ENCODE data around the gene CST3.

The CST3 gene

DNA sequence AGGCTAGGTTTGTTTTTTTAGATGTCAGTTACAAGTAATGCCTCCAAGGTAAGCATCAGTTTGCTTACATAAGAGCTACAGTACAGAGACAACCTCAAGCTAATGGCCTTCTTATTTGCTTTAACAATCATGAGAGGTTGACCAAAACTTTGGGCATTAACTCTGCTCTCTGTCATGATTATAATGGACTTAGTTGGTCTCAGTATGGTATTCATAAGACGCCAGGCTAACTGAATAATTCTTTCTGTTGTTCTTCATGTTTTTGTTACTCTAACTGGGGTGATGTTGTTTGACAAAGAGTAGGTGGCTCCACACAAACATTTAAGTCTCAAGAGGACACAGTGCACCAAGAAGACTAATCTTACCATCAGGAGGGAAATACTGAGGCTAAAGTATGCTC is 41.8 kb downstream of the CST3 start:
- DNase-seq: no peak

DNA sequence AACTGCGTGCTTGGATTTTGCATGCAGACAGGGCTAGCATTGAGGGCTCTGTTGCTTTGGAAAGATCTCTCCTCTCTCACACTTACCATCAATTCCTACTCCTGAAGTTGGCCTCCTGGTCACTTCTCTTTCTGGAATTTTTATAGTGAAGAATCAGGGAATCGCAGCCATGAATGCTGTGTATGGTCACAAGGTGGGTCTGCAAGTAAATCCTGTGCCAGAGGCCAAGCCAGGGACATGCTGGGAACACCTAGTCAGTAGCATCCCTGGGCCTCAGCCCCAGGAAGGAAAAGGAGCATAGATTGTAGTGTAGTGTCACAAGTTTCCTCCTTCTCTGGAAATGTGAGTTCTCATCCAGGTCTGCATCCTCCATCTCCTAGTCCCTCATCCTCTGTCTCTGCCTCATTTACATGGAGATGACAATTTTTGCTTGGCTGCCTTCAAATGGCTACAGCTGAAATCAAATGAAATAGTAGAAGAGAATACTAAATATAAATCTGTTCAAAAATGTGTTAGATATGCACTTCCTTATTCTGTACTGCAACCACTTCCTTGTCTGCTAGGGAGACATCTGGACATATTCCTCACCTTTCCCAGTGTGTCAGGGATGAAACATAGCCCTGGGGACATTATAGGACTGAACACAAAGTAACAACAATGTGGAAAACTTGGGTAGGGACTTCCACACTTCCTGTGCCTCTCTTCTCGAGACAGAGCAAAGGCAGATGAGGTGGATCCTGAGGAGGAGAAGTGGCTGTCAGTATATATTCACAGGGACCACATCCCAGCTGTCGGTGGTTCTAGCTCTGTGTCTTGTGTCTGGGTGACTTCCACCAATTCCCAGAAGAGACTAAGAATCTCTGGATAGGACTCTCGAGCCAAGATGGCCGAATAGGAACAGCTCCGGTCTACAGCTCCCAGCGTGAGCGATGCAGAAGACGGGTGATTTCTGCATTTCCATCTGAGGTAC is 49.0 kb downstream of the CST3 start:
- DNase-seq: no peak

DNA sequence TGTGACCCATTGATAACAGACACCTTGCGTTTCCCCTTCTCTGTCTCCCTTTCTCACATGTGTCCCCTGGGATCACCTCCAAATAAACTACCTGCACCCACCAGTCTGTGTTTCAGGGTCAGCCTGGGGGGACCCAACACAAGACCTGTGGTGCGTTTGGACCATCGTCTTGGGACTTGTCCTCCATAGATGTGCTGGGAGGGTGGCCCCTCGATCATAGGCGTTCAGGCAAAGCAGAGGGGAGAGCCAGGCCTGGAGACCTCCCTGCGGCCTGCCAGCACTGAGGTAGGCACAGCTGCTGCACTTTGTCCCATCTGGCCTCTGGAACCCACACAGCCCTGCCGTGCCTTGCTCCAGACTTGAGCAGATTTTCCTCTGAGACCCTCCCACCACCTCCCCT is 50.1 kb downstream of the CST3 start:
- no peak for DNase-seq

DNA sequence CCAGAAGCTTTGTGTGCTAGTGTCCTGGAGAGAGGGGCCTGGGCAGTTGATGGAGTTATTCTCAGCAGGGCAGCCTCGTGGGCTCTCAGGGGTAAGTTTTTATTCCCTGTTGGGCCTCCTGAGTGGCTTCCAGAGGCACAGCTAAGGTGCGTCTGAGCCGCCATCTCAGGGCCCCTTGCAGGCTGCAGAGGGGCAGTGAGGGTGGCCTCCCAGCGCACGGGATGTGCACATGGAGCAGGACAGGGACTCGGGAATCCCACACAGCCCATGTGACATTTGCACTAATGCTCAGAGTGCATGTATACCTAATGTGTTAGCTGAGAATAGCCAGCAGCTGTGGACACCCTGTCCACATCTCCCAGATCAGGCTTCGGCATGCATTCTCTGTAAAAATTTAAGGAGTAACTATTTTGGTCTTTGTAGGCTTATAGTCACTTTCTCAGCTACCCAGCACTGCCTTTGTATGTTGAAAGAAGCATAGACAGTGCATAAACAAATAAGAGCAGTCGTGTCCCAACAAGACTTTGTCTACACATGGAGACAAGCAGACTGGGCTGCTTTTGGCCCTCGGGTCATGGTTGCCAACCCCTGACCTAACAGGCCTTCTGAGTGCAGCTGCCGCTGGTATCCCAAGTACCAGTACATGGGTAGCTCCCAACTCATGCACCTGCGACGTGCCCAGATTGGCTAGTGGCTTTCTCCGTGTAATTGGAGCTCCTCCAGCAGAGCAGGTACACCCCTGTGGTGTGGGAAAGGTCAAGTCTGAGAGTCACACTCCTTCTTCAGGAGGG is 50.8 kb downstream of the CST3 start:
- no peak for DNase-seq

DNA sequence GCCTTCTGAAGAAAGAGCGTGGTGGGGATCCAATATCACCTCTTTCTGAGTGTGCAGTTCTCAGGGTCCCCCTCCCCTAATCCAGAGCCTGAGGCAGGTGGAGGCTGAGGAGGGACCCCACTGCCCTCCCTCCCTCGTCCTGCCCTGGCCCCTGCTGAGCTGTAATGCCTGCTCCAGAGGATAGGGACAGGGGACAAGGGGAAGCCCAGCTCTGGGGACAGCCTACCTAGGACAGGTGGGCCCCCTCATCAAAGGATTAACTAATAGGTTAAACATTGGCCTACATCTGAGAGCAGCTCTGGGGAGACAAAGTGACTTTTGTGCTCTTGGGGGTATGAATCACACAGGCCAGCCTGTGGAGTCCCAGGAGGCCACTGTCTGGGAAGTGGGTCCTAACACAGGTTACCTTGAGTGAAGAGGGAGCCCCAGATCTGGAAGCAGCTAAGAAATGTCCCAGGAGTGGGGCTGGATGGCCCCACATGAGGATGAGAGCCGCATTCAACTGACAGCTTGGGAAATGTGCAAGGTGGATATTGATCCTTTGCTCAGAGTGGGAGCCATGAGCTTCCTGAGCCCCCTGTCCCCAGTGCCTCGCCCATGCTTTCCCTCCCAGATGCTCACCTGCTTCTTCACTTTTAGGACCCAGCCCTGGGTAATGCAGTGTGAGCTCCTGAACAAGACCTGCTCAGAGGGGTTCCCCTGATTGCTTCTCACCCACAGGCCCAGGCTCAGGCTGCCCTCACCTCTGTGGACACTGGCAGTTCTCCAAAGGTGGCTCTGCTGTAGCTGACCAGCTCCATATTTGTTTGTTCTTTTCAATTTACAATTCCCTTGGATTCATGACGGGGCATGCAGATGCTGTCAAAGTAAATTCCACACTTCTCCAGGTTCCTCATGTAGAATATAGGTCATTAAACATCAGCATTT is 51.7 kb downstream of the CST3 start:
- DNase-seq: no peak

DNA sequence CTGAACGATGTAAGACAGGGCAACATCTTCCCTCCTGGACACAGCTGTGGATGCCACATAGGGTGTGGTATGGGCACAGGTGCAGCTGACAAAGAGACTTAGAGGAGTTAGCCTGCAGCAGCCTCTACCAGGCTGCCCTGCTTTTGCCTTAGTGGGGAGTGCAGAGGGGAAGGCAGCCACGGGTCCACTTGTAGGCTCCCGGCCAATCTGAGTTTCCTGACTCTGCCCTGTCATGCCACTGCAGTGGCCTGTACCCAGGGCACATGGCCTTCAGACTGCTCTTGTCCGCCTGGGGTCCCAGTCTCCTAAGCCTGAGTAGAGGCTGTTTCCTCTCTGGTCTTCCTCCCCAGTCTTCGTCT is 52.3 kb downstream of the CST3 start:
- DNase-seq: no peak

DNA sequence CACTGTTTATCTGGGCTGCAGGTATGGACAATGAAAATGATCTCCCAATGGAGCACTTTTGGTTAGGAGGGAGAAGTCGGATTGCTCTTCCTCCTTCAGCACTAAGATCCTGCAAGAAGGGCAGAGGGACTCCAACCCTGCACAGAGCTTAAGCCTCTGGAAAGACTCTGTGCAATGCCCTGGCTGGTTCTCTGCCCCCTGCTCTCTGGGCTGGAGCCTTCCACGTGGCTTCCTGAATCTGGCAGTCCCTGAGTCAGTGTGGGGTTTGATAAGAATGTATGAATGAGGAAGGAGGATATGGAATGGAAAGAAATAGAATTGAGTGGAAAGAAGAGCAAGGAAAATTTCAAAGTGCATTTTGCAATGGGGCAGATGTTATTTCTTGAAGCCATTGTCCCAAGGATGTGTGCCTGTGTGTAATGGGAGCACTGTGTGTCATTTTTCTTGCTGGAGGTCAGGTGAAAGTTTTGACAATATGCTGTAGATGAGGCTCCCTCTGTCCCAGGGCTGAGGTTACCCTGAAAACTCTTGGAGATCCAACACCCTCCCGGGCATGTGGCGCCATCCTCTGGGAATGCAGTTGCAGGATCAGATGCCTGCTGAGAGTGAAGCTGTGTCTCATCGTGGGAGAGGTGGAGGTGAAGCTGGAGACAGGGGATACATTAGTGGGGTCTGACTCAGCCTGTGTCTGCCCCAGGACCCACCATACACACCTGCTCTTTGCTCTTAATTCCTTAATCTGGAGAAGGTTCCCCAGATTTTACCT is 53.1 kb downstream of the CST3 start:
- no peak for DNase-seq
